ENCODE measurements around the gene EPG5.

DNA sequence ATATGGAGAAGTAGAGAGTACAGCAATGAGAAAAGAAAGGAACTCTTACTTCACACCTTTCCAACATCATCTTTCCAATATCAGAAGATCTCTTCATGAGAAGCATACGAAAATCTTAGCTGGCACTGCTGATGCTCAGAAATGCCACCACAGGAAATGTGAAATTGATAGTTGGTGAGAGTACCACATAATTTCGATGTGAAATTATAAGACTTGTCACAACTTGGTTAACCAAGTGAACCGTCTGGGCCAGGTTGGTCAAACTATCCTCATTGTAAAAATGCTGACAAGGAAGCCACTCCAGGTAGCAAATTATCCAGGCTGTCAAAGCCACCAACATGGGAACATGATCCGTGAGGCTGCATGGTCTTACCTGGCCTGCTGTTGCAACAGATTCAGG is 66.5 kb downstream of the EPG5 start:
- TF ChIP-seq CTCF (IDR thresholded peaks at IDR 0.05) (no peak), POLR2AphosphoS5 (IDR thresholded peaks at IDR 0.05; ENCODE audit: low read depth, low read length) (no peak)

Measured in Panc1 (cell line).